ENCODE data around the gene PTCHD4. TPM values are rescaled to one million over a fixed set of nuclear protein-coding genes. Genes with fewer than 3 reads are reported as not detected.

The PTCHD4 gene
- total and polyA plus RNA-seq, 7 donors = 0.03 to 1.4 (median 1.1) TPM; not detected in 2

- 63 to 79% methylated on average over 3 of the region's 3 CpGs for WGBS, 2 donors
- Histone ChIP-seq H3K9me3 (no peaks in the 10 kb centered on the region), H3K4me1 (peaks cover 0 to 17% (median 13%) of the 10 kb centered on the region in 4 donors), H3K36me3 (no peaks in the 10 kb centered on the region), H3K27me3 (peaks cover 0 to 40% (median 16%) of the 10 kb centered on the region in 3 donors), H3K27ac (no peak overlapping the region), H3K4me3 (no peak overlapping the region)
- TF ChIP-seq POLR2A (IDR thresholded peaks at IDR 0.05) (no peak), EP300 (IDR thresholded peaks at IDR 0.05) (no peak), POLR2AphosphoS5 (IDR thresholded peaks at IDR 0.05) (no peak), CTCF (IDR thresholded peaks at IDR 0.05) (no peak)
- intact Hi-C loops (cut with DNase I) = no loop called here
- no peak for DNase-seq
These were observed 39.2 kb downstream of the PTCHD4 start for GRCh38 chr6:48071833-48072232.

GRCh38 chr6:48069280-48069679 lies 41.7 kb downstream of the PTCHD4 start:
- Histone ChIP-seq H3K27ac (no peak overlapping the region), H3K9me3 (no peaks in the 10 kb centered on the region), H3K36me3 (no peaks in the 10 kb centered on the region), H3K4me1 (peaks cover 0 to 17% (median 13%) of the 10 kb centered on the region in 4 donors), H3K4me3 (peak overlapping the region in 2 of 4 donors; percentile 33 to 36), H3K27me3 (peaks cover 0 to 40% (median 16%) of the 10 kb centered on the region in 3 donors)
- 28 to 35% methylated on average over 11 of the region's 11 CpGs for WGBS, 2 donors
- intact Hi-C loops (cut with DNase I) = no loop called here
- no peak for TF ChIP-seq POLR2A (IDR thresholded peaks at IDR 0.05)
- DNase-seq = no peak

- Histone ChIP-seq H3K4me1 (peaks cover 0 to 17% (median 13%) of the 10 kb centered on the region in 4 donors), H3K9me3 (no peaks in the 10 kb centered on the region), H3K27me3 (peaks cover 0 to 40% (median 16%) of the 10 kb centered on the region in 3 donors), H3K4me3 (peak overlapping the region in 3 of 4 donors; percentile 22 to 36 (median 33)), H3K27ac (no peak overlapping the region), H3K36me3 (no peaks in the 10 kb centered on the region)
- WGBS, 2 donors = 4 to 7% methylated on average over 64 of the region's 64 CpGs
- intact Hi-C loops (cut with DNase I) = no loop called here
- no peak for TF ChIP-seq POLR2AphosphoS5 (IDR thresholded peaks at IDR 0.05)
- TF ChIP-seq POLR2A (IDR thresholded peaks at IDR 0.05) = no peak
- no peak for TF ChIP-seq EP300 (IDR thresholded peaks at IDR 0.05)
- no peak for TF ChIP-seq CTCF (IDR thresholded peaks at IDR 0.05)
- no peak for DNase-seq
These were observed 42.4 kb downstream of the PTCHD4 start for GRCh38 chr6:48068278-48069251.

- DNase-seq = no peak
- 17 to 32% methylated on average over 4 of the region's 4 CpGs for WGBS, 2 donors
- Histone ChIP-seq H3K4me3 (peak overlapping the region in 1 of 4 donors; percentile 36), H3K27me3 (peaks cover 0 to 40% (median 16%) of the 10 kb centered on the region in 3 donors), H3K36me3 (no peaks in the 10 kb centered on the region), H3K4me1 (peaks cover 0 to 17% (median 13%) of the 10 kb centered on the region in 4 donors), H3K27ac (no peak overlapping the region), H3K9me3 (no peaks in the 10 kb centered on the region)
- intact Hi-C loops (cut with DNase I) = no loop called here
- TF ChIP-seq CTCF (IDR thresholded peaks at IDR 0.05) (no peak), EP300 (IDR thresholded peaks at IDR 0.05) (no peak), POLR2AphosphoS5 (IDR thresholded peaks at IDR 0.05) (no peak)
These were observed 43.1 kb downstream of the PTCHD4 start for GRCh38 chr6:48067886-48068277.

GRCh38 chr6:48067148-48067712 lies 43.8 kb downstream of the PTCHD4 start:
- DNase-seq = no peak
- peaks cover 0 to 17% (median 13%) of the 10 kb centered on the region in 4 donors for H3K4me1 ChIP-seq
- no peak overlapping the region for H3K4me3 ChIP-seq
- H3K27me3 ChIP-seq = peaks cover 0 to 40% (median 16%) of the 10 kb centered on the region in 3 donors
- no peak overlapping the region for H3K27ac ChIP-seq
- 57 to 66% methylated on average over 3 of the region's 3 CpGs for WGBS, 2 donors
- intact Hi-C loops (cut with DNase I) = no loop called here
- H3K36me3 ChIP-seq = no peaks in the 10 kb centered on the region
- TF ChIP-seq POLR2A (IDR thresholded peaks at IDR 0.05) (no peak), CTCF (IDR thresholded peaks at IDR 0.05) (no peak)
- H3K9me3 ChIP-seq = no peaks in the 10 kb centered on the region

Data from sigmoid colon (tissue), 7 donors.